ENCODE data around the gene GRM4. TPM values are rescaled to one million over a fixed set of nuclear protein-coding genes. Genes with fewer than 3 reads are reported as not detected.

GRM4 gene
- total and polyA plus RNA-seq, 2 donors from 2014 or later: not detected

- TF ChIP-seq CTCF (IDR thresholded peaks at IDR 0.05; ENCODE audit: borderline replicate concordance, extremely low read depth, insufficient read depth): no peak
- no peak overlapping the region for H3K4me3 ChIP-seq (ENCODE audit: low read length in 3 of 3)
- H3K9me3 ChIP-seq (ENCODE audit: control insufficient read depth in 2 of 3, insufficient read depth in 1 of 3, low read length in 3 of 3): no peaks in the 10 kb centered on the region
- H3K9ac ChIP-seq (ENCODE audit: low read length in 3 of 3): no peak overlapping the region
- DNase-seq (no peak), FAIRE-seq (no peak)
- no peaks in the 10 kb centered on the region for H3K27me3 ChIP-seq (ENCODE audit: control insufficient read depth, insufficient read depth, low read length)
- intact Hi-C loops (cut with DNase I): no loop called here
- no peak overlapping the region for H3K27ac ChIP-seq (ENCODE audit: low read depth in 2 of 2, low read length in 2 of 2)
- no peaks in the 10 kb centered on the region for H3K36me3 ChIP-seq (ENCODE audit: control insufficient read depth in 2 of 3, insufficient read depth in 3 of 3, low read length in 3 of 3)
- no peaks in the 10 kb centered on the region for H3K4me1 ChIP-seq (ENCODE audit: control insufficient read depth in 2 of 3, insufficient read depth in 2 of 3, low read depth in 1 of 3, low read length in 3 of 3)
Measured at GRCh38 chr6:34032856-34033255, 113.0 kb downstream of the GRM4 start.

GRCh38 chr6:34031625-34032383 lies 114.1 kb downstream of the GRM4 start:
- DNase-seq (peak in 3 of 5 donors; percentile 37 to 49 (median 48)), FAIRE-seq (no peak)
- Histone ChIP-seq H3K9ac (ENCODE audit: low read length in 3 of 3) (no peak overlapping the region), H3K4me3 (ENCODE audit: low read length in 3 of 3) (no peak overlapping the region), H3K36me3 (ENCODE audit: control insufficient read depth in 2 of 3, insufficient read depth in 3 of 3, low read length in 3 of 3) (no peaks in the 10 kb centered on the region), H3K27me3 (ENCODE audit: control insufficient read depth, insufficient read depth, low read length) (no peaks in the 10 kb centered on the region), H3K4me1 (ENCODE audit: control insufficient read depth in 2 of 3, insufficient read depth in 2 of 3, low read depth in 1 of 3, low read length in 3 of 3) (no peaks in the 10 kb centered on the region), H3K27ac (ENCODE audit: low read depth in 2 of 2, low read length in 2 of 2) (no peak overlapping the region), H3K9me3 (ENCODE audit: control insufficient read depth in 2 of 3, insufficient read depth in 1 of 3, low read length in 3 of 3) (no peaks in the 10 kb centered on the region)
- intact Hi-C loops (cut with DNase I): no loop called here
- TF ChIP-seq CTCF (IDR thresholded peaks at IDR 0.05; ENCODE audit: borderline replicate concordance, extremely low read depth, insufficient read depth): no peak

GRCh38 chr6:34030831-34031624 lies 114.9 kb downstream of the GRM4 start:
- intact Hi-C loops (cut with DNase I): no loop called here

More at GRCh38 chr6:34030831-34031624, 114.9 kb downstream of the GRM4 start:
- Histone ChIP-seq H3K4me1 (ENCODE audit: control insufficient read depth in 2 of 3, insufficient read depth in 2 of 3, low read depth in 1 of 3, low read length in 3 of 3) (no peaks in the 10 kb centered on the region), H3K27ac (ENCODE audit: low read depth in 2 of 2, low read length in 2 of 2) (no peak overlapping the region), H3K4me3 (ENCODE audit: low read length in 3 of 3) (no peak overlapping the region), H3K9me3 (ENCODE audit: control insufficient read depth in 2 of 3, insufficient read depth in 1 of 3, low read length in 3 of 3) (no peaks in the 10 kb centered on the region), H3K27me3 (ENCODE audit: control insufficient read depth, insufficient read depth, low read length) (no peaks in the 10 kb centered on the region), H3K9ac (ENCODE audit: low read length in 3 of 3) (no peak overlapping the region), H3K36me3 (ENCODE audit: control insufficient read depth in 2 of 3, insufficient read depth in 3 of 3, low read length in 3 of 3) (no peaks in the 10 kb centered on the region)
- no peak for DNase-seq
- no peak for TF ChIP-seq CTCF (IDR thresholded peaks at IDR 0.05; ENCODE audit: borderline replicate concordance, extremely low read depth, insufficient read depth)
- FAIRE-seq: no peak
